Neural progenitor cell (in vitro differentiated cells): ENCODE data around the gene CPSF6.

Experiments
- EZH2 ChIP-seq: fragments of 200-600 bp; sonication (generic); IDR thresholded peaks from 2 replicates; pipeline ENCODE4 v1.6.1; 2017; ENCODE audit warnings: antibody characterized with exemption, mild to moderate bottlenecking, moderate library complexity
- EZH2phosphoT487 ChIP-seq: fragments of 200-600 bp; sonication (generic); IDR thresholded peaks from 2 replicates; pipeline ENCODE4 v1.6.1; 2017; ENCODE audit warnings: antibody characterized with exemption
- TF ChIP-seq, protein P1 (sequence below): fragments of 200-600 bp; sonication (generic); IDR thresholded peaks from 2 replicates; pipeline ENCODE4 v1.5.1; 2017; ENCODE audit warnings: antibody characterized with exemption, mild to moderate bottlenecking

DNA sequence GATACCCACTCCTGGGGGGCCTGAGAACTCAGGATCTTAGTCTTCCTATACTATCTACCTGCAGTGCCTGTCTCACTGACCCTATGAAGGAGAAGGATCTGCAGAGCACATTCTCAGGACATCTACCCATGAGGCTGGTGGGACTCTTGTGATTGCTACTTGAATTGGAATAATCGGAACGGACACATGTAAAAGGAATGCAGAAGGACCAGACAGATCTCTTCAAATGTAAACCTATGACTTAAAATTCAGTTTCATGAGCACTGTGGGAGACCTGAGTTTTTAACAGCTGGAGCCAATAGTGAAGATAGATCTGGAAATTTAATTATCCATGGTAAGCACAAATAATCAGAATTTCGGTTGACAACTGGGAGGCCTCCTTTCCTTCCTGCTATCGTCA is 35.2 kb upstream of the CPSF6 start:
- TF ChIP-seq EZH2phosphoT487 (no peak), EZH2 (no peak)
- TF ChIP-seq, protein P1, sequence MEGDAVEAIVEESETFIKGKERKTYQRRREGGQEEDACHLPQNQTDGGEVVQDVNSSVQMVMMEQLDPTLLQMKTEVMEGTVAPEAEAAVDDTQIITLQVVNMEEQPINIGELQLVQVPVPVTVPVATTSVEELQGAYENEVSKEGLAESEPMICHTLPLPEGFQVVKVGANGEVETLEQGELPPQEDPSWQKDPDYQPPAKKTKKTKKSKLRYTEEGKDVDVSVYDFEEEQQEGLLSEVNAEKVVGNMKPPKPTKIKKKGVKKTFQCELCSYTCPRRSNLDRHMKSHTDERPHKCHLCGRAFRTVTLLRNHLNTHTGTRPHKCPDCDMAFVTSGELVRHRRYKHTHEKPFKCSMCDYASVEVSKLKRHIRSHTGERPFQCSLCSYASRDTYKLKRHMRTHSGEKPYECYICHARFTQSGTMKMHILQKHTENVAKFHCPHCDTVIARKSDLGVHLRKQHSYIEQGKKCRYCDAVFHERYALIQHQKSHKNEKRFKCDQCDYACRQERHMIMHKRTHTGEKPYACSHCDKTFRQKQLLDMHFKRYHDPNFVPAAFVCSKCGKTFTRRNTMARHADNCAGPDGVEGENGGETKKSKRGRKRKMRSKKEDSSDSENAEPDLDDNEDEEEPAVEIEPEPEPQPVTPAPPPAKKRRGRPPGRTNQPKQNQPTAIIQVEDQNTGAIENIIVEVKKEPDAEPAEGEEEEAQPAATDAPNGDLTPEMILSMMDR, result no peak
